SW480 (cell line): ENCODE data around the gene GNB1.
"Not testable (repeated sequence)": the region's sequence is repeated elsewhere in the genome, so short reads cannot be mapped to it uniquely, and the experiment has no call there.

ENCODE experiments used
- DNase-seq: peaks from one replicate; pipeline ENCODE4 v3.0.0-alpha.2; 2016; ENCODE audit warnings: low spot score

The GNB1 gene

DNA sequence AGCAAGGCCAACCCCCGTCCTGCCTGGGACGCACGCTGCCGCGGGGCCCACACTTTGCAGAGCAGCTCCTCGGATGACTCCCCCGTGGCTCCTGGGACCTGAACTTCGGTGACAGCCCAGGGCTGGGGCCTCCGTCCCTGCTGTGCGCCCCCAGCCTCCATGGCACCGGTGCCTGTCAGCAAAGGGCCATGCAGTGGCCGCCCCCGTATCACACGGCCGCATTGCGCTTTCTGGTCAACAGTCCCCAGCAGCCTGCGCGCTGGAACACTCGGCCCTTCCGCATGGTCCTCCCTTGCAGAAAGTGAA, 130.6 kb downstream of the GNB1 start:
- DNase-seq: no peak

- no peak for DNase-seq
Measured at GRCh38 chr1:1759456-1760344, 131.2 kb downstream of the GNB1 start.

- peak; percentile 69 for DNase-seq
Measured at GRCh38 chr1:1758692-1759455, 132.0 kb downstream of the GNB1 start.

- no peak for DNase-seq
Measured at GRCh38 chr1:1758059-1758621, 132.7 kb downstream of the GNB1 start.

DNA sequence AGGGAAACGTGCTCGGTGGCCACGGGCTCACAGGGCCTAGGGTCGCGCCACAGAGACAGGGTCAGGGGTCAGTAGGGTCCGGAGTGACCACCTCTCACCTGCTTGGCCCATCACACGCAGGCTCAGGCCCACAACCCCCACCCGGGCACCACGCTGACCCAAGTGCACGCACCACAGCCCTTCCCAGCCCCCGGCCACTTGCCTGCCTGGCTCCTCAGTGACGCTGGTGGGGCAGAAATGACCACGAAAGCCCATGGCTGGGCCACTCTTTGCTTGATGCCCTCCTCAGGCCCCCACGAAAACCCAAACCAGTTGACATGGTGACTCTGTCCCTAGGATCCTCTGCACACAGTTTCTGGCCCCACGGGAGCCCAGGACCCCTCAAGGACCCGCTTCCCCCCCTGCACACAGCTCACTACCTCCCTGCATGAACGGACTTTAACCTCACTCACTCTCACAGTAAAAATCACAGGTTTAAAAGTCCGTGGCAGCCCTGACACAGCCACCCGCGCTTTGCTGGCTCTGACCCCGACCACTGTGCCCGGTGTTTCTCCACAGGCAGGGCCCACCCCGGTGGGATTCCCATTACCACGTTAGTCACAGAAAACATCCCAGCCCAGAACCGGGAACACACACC, 133.3 kb downstream of the GNB1 start:
- DNase-seq: no peak

DNA sequence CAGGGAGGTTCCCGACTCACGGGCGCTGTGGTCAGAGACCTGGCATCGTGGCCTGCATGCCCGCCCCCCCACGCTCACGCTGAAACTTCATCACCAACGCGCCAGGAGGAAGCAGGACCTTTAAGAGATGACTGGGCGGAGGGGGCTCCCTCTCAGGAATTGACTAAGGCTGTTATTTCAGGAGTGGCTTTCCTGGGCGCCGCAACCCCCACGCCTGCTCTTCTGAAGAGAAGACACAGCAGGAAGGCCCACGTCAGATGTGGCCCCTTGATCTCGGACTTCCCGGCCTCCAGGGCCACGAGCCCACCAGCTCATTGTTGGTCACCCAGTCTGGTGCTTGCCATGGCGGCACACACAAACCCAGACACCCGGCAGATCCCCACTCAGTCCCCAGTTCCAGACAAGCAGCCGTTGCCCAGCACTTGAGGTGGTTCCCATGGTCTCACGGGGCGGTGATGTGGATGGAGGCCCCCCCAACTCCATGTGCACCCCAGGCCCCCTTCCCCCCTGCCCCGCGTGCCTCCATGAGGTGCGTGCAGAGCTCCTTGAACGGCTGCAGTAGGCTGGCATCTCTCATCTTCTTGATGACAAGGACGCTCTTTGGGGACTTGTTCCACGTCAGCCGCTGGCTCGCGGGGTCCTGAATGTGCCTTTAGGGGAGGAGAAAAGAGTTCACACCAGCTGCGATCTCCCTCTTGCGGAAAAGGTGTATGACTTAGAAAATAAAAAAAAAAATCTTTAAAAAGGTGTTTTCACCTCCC, 134.0 kb downstream of the GNB1 start:
- DNase-seq: no peak

DNA sequence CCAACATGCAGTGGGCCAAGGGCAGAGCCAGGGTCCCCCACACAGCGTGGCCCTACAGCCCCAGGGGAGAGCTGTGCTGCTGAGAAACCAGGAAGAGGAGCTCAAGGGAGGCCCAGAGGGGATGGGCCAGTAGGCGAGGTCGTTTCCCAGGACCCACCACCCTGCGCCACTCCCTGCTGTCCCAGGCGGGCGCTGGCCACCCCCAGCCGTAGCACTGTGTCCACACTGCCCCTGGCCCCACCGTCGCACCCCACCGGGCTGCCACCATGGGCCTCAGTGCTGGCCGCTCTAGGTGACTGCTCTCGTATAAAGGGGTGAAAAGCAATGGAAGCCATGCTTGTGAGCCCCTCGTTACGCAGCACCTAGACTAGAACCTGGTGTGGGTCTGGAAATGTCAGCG, 135.0 kb downstream of the GNB1 start:
- DNase-seq: no peak

GRCh38 chr1:1755426-1755825, 135.5 kb downstream of the GNB1 start:
- DNase-seq: no peak

DNA sequence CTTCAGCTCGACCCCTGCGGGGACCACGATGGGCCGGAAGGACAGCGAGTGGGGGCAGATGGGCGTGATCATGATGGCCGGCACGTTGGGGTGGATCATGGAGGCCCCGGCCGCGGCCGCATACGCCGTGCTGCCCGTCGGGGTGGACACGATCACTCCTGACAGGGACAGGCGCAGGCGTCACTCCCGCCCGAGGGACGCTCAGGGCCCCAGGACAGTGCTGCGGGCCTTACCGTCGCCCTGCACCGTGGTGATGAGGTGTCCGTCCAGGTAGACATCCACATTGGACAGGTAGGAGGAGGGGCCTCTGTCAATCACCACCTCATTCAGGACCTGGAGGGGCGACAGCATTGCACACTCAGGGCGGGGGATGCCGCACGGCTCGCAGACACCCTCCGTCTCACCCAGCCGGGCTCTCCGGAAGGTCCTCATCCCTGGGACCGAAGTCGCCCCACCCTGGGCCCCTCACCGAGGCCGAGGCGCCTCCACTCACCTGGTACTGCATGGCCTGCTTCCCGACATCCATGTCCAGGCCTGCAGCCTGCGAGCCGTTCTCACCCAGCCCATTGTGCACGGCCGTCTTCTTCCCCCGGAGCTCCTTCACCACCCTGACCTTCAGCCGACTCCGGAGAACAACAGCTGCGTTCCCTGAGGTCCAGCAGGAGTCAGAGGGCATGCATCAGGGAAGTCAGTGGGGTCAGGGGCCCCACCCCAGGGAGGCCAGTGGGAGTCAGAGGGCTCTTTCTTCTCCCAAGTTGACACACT, 136.7 kb downstream of the GNB1 start:
- DNase-seq: no peak

- no peak for DNase-seq
Measured at GRCh38 chr1:1753607-1754005, 137.3 kb downstream of the GNB1 start.

DNA sequence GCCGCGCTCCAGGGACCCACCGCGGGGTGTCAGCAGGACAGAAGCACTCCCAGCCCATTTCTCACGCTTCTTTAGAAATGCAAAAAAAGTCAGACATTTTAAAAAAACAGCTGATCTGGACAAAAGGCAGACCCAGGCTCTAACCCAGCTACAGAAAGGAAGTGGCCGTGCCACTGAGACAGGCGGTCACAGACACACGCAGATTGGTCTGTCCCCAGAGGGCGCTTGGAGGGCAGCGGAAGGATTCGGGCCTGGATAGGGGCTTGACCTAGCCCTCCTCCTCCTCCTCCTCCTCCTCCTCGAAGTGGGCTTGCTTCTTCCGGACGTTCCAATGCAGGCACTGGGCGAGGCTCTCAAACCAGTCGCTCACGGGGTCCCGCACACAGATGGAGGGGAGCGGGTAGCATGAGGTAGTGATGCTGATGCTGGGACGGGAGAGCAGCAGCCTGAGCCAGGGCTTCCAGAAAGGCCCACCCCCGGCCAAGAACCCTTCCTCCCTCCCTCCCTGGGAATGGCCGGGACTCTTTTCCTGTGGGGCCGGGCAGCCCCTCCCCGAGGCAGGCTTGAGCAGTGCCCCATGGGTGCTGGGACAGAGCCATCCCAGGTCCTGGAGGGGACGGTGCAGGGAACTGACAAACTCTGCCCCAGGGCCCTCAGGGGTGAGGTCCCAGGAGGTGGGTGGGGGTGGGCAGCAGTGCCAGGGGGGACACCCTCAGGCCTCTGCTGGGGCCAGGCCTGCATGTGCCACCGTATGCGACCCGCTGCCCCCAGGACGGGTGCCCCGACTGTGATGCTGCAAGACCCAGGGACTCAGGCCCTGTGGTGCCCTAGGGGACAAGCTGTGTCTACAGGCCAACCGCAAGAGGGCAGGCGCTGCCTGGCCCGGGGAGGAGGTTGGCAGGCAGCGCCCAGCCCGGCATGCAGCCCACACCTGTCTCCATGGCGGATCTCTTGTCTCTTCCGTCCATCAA, 138.0 kb downstream of the GNB1 start:
- no peak for DNase-seq

GRCh38 chr1:1752190-1752589, 138.7 kb downstream of the GNB1 start:
- no peak for DNase-seq

GRCh38 chr1:1749941-1750340, 140.9 kb downstream of the GNB1 start:
- not testable (repeated sequence) for DNase-seq

- DNase-seq: no peak
Measured at GRCh38 chr1:1748686-1749321, 142.1 kb downstream of the GNB1 start.

GRCh38 chr1:1746566-1746909, 144.3 kb downstream of the GNB1 start:
- not testable (repeated sequence) for DNase-seq

DNA sequence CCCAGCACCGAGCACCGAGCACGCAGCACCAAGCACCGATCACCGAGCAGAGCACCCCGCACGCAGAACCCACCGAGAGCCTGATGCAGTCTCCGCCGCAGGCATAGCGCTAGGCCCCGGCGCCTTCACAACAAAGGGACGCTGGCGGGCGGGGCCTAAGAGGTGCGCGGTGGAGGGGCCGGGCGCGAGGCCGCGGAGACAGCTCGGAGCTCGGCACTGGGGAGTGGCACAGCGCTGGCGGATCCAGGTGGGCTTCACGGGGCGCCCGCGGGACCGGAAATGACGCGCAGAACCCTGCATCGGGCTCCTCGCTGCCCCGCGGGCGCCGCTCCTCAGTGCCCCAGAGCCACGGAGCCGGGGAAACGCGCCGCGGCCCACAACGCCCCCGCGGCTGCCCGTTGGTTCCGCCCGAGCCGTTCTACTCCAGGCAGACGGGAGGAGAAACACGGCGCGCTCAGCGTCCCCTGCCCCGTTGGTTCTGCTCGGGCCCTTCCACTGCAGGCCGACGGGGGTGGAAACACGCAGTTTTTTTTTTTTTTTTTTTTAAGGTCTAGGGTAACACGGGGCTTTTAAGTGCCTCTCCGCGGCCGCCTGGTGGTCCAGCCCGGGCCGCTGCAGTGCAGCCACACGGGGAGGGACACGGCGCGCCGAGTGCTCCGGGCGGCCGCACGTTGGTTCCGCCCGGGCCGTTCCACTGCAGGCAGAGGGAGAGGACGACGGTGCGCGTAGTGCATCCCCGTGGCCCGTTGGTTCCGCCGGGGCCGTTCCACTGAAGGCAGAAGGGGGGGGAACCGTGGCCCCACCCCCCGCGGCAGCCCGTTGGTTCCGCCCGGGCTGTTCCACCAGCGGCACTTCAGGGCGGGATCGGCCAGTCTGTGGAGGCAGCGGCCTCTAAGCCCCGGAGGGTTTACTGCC, 145.0 kb downstream of the GNB1 start:
- peak; percentile 46 for DNase-seq

DNA sequence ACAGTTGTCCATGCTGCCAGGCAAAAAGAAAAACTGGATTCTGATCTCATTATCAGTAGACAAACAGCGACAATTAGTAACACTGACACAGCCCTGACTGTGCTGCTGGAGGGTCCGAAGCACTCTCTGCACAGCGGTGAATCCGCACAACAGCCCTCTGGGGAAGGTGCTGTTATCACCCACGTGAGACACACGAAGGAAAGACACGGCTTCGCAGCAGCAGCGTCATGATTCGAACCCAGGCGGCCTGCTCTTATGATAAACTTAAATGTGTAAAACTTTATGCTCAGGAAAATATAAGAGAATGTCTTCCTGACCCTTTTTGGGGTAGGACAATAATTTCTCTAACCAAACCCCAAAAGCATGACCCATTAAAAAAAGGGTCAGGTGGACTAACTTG, 148.4 kb downstream of the GNB1 start:
- DNase-seq: not testable (repeated sequence)

GRCh38 chr1:1741013-1741412, 149.9 kb downstream of the GNB1 start:
- not testable (repeated sequence) for DNase-seq
